Thoracic aorta (tissue), 2 donors: ENCODE results near the gene TK2. TPM values are rescaled to one million over a fixed set of nuclear protein-coding genes. Genes with fewer than 3 reads are reported as not detected.
A peak's percentile ranks its signal among the peaks of the same experiment; 100 is the strongest.

Source experiments
- ATAC-seq: fragments of 150-250 bp; one replicate; pipeline ENCODE4 v1.8.0; 2017; ENCODE audit warnings: low read depth; ENCODE audit not compliant: insufficient number of reproducible peaks, low FRiP score
- DNase-seq: peaks from one replicate; pipeline ENCODE4 v3.0.0-alpha.2; 2020; ENCODE audit warnings: low spot score
- H3K27ac ChIP-seq, 2 donors: fragments of 200-600 bp; sonication (generic); 1 replicate in 1 of 2; 2 replicates in 1 of 2; pipeline ENCODE4 v1.5.1; 2016; ENCODE audit warnings: mild to moderate bottlenecking in 2 of 2, moderate library complexity in 2 of 2
- H3K27me3 ChIP-seq: fragments of 200-600 bp; sonication (generic); replicated peaks from 2 replicates; pipeline ENCODE4 v1.6.0; 2016; ENCODE audit warnings: mild to moderate bottlenecking; ENCODE audit not compliant: insufficient read depth
- H3K36me3 ChIP-seq: fragments of 200-600 bp; sonication (generic); one replicate; pipeline ENCODE4 v1.5.1; 2016
- H3K4me1 ChIP-seq, 2 donors: fragments of 200-600 bp; sonication (generic); 1 replicate in 1 of 2; 2 replicates in 1 of 2; pipeline versions ENCODE4 v1.5.1 to v1.6.0; 2016; ENCODE audit warnings: low read depth in 2 of 2, mild to moderate bottlenecking in 1 of 2; ENCODE audit not compliant: control insufficient read depth in 1 of 2
- H3K4me3 ChIP-seq: fragments of 200-600 bp; sonication (generic); 2 replicates; pipeline ENCODE4 v1.5.1; 2016; ENCODE audit warnings: mild to moderate bottlenecking
- H3K9me3 ChIP-seq: fragments of 200-600 bp; sonication (generic); 2 replicates; pipeline ENCODE4 v1.5.1; 2016
- total RNA-seq, 2 donors: library from RNA; depleted of rRNA; stranded (reverse); fragments of >200 nt; gene quantifications; one replicate each; pipeline versions ENCODE4 v1.1.0 to v1.2.3, GENCODE V29; 2016
- TF ChIP-seq, protein P1 (sequence below): fragments of 200-600 bp; sonication (generic); IDR thresholded peaks from one replicate; pipeline ENCODE4 v1.5.1; 2019; ENCODE audit warnings: antibody characterized with exemption

TK2 gene
- total RNA-seq, 2 donors from 2014 or later, result 41.7 to 55.5 TPM

GRCh38 chr16:66587881-66588600 lies 38.1 kb upstream of the TK2 start:
- no peaks in the 10 kb centered on the region for H3K36me3 ChIP-seq
- TF ChIP-seq, protein P1, sequence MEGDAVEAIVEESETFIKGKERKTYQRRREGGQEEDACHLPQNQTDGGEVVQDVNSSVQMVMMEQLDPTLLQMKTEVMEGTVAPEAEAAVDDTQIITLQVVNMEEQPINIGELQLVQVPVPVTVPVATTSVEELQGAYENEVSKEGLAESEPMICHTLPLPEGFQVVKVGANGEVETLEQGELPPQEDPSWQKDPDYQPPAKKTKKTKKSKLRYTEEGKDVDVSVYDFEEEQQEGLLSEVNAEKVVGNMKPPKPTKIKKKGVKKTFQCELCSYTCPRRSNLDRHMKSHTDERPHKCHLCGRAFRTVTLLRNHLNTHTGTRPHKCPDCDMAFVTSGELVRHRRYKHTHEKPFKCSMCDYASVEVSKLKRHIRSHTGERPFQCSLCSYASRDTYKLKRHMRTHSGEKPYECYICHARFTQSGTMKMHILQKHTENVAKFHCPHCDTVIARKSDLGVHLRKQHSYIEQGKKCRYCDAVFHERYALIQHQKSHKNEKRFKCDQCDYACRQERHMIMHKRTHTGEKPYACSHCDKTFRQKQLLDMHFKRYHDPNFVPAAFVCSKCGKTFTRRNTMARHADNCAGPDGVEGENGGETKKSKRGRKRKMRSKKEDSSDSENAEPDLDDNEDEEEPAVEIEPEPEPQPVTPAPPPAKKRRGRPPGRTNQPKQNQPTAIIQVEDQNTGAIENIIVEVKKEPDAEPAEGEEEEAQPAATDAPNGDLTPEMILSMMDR, result no peak
- H3K4me1 ChIP-seq, result no peaks in the 10 kb centered on the region
- H3K9me3 ChIP-seq, result no peaks in the 10 kb centered on the region
- no peaks in the 10 kb centered on the region for H3K27me3 ChIP-seq
- no peak overlapping the region for H3K4me3 ChIP-seq
- no peak for ATAC-seq
- no peak for DNase-seq
- no peak overlapping the region for H3K27ac ChIP-seq

DNA sequence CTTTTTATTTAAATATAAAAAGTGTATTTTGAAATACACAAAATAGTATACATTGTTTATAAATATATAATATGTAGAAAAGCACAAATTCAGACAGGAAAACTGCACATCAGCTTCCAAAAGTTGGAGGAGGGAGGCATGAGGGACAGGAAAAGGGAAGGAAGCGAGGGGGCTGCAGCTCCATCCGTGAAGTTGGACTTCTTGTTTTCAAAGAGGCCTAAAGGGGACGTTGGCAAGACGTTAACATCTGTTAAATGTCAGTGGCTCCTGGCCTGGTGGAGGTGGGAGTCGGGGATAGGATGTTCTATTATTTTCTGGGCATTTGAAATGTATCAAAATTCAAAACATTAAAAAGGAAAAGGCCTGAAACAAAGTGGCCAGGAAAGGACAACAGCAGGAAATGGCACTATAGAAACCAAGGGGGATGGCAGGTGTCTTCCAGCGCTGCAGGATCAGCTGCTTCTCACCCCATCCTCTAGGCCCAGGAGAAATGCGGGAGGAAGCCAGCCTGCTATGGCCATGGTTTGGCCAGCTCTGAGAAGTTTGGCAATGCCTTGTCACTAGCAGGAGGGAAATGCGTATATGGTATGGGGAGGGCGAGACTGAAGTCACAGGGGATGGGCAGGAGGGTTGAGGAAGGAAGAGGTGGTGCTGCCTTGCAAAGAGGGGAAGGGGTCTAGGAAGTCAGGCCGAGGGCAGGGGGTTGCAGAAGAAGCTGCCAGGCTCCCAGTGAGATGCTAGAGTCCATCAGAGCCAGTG lies 35.7 kb upstream of the TK2 start:
- TF ChIP-seq, protein P1, result no peak

GRCh38 chr16:66581246-66581952 lies 31.5 kb upstream of the TK2 start:
- H3K27me3 ChIP-seq, result no peaks in the 10 kb centered on the region
- H3K4me1 ChIP-seq, result peaks cover 7 to 30% of the 10 kb centered on the region in 2 donors
- H3K36me3 ChIP-seq, result no peaks in the 10 kb centered on the region
- peak overlapping the region in 1 of 2 donors; percentile 30 for H3K27ac ChIP-seq
- ATAC-seq (no peak), DNase-seq (no peak)
- no peak overlapping the region for H3K4me3 ChIP-seq
- TF ChIP-seq, protein P1, result no peak
- H3K9me3 ChIP-seq, result no peaks in the 10 kb centered on the region

More for the DNA sequence above, 35.7 kb upstream of the TK2 start:
- H3K9me3 ChIP-seq, result no peaks in the 10 kb centered on the region
- H3K27ac ChIP-seq, result no peak overlapping the region
- no peak for ATAC-seq
- no peaks in the 10 kb centered on the region for H3K36me3 ChIP-seq
- H3K4me1 ChIP-seq, result peaks cover 4 to 11% of the 10 kb centered on the region in 2 donors
- no peak for DNase-seq
- no peaks in the 10 kb centered on the region for H3K27me3 ChIP-seq
- no peak overlapping the region for H3K4me3 ChIP-seq

GRCh38 chr16:66580605-66581209 lies 30.8 kb upstream of the TK2 start:
- H3K27ac ChIP-seq, result peak overlapping the region in 1 of 2 donors; percentile 30

More at GRCh38 chr16:66580605-66581209, 30.8 kb upstream of the TK2 start:
- no peaks in the 10 kb centered on the region for H3K36me3 ChIP-seq
- no peak overlapping the region for H3K4me3 ChIP-seq
- no peaks in the 10 kb centered on the region for H3K9me3 ChIP-seq
- TF ChIP-seq, protein P1, result no peak
- no peaks in the 10 kb centered on the region for H3K27me3 ChIP-seq
- no peak for DNase-seq
- ATAC-seq, result no peak
- peaks cover 7 to 30% of the 10 kb centered on the region in 2 donors for H3K4me1 ChIP-seq
